Stomach (tissue), 4 donors: Measurements from ENCODE around the gene EHMT1.

Source experiments
- POLR2A ChIP-seq, 4 donors: fragments of 450-650 bp; IDR thresholded peaks; one replicate each; pipeline ENCODE4 v1.6.1; 2016; ENCODE audit warnings: antibody characterized with exemption in 4 of 4, control low read depth in 2 of 4, mild to moderate bottlenecking in 1 of 4, moderate library complexity in 1 of 4
- POLR2AphosphoS5 ChIP-seq, 3 donors: sonication (generic); formaldehyde crosslinking; IDR thresholded peaks; one replicate each; pipeline ENCODE4 v1.6.1; 2016; ENCODE audit warnings: antibody characterized with exemption in 3 of 3
- TF ChIP-seq, protein P1 (sequence below), 7 experiments: fragments of 450-650 bp in 4 of 7; fragments of 200-600 bp in 3 of 7; sonication (generic) in 3 of 7; IDR thresholded peaks; one replicate each; pipeline ENCODE4 v1.5.1; 2016 to 2019; ENCODE audit warnings: antibody characterized with exemption in 7 of 7, control low read depth in 2 of 7, mild to moderate bottlenecking in 1 of 7

DNA sequence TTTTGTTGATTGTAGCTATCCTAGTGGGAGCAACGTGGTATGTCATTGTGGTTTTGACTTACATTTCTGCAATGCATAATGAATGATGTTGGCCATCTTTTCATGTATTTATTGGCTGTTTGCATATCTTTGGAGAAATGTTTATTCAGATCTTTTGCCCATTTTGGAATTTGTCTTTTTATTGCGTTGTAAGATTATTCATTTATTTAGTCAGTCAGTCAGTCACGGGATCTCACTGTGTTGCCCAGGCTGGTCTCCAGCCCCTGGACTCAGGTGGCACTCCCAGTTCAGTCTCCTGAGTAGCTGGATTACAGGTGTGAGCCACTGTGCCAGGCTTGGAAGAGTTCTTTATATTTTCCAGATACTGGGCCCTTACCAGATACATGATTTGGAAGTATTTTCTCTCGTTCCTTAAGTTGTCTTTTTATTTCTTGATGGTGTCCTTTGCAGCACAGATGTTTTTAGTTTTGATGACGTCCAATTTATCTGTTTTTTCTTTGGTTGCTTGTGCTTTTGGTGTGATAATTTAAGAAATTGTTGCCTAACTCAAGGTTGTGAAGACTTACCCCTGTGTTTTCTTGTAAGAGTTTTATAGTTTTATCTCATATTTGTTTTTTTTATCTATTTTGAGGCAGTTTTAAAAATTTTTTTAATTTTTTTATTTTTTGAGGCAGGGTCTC is 67.1 kb downstream of the EHMT1 start:
- TF ChIP-seq, protein P1, sequence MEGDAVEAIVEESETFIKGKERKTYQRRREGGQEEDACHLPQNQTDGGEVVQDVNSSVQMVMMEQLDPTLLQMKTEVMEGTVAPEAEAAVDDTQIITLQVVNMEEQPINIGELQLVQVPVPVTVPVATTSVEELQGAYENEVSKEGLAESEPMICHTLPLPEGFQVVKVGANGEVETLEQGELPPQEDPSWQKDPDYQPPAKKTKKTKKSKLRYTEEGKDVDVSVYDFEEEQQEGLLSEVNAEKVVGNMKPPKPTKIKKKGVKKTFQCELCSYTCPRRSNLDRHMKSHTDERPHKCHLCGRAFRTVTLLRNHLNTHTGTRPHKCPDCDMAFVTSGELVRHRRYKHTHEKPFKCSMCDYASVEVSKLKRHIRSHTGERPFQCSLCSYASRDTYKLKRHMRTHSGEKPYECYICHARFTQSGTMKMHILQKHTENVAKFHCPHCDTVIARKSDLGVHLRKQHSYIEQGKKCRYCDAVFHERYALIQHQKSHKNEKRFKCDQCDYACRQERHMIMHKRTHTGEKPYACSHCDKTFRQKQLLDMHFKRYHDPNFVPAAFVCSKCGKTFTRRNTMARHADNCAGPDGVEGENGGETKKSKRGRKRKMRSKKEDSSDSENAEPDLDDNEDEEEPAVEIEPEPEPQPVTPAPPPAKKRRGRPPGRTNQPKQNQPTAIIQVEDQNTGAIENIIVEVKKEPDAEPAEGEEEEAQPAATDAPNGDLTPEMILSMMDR (IDR thresholded peaks at IDR 0.05): no peak
- TF ChIP-seq POLR2A (IDR thresholded peaks at IDR 0.05) (no peak), POLR2AphosphoS5 (IDR thresholded peaks at IDR 0.05) (no peak)
